ENCODE data around the gene MPHOSPH9. TPM values are rescaled to one million over a fixed set of nuclear protein-coding genes. Genes with fewer than 3 reads are reported as not detected.

The MPHOSPH9 gene
- total RNA-seq, 1 experiment from 2014 or later, result 60.5 TPM

DNA sequence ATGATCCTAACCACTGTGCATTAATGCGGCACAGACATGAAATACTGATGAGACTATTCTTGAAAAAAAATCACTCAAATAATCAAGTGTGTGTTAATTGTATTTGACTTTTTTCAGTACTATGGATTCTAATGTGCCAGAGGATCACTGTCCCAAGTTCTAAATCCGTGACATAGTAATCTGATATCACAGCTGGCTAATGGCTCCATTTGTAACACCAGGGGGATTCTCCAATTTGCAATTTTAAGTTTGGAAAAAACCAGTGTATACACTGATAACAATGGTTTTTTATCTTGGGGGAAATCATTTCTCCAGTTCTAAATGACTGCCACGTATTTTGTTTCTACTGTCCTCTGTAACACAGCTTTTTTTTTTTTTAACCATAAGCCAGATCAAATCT lies 33.0 kb downstream of the MPHOSPH9 start:
- no peak overlapping the region for H3T11ph ChIP-seq (ENCODE audit: low read length)
- no peak overlapping the region for H3K27ac ChIP-seq (ENCODE audit: insufficient read length, low read depth, low read length)
- no peaks in the 10 kb centered on the region for H3K9me3 ChIP-seq (ENCODE audit: control insufficient read depth, low read depth, low read length)
- no peak overlapping the region for H2AK5ac ChIP-seq (ENCODE audit: insufficient read length, low read length)
- no peak overlapping the region for H3K27ac Mint-ChIP-seq
- H3K23ac ChIP-seq (ENCODE audit: insufficient read length, low read depth, low read length), result no peak overlapping the region
- no peaks in the 10 kb centered on the region for H3K4me1 Mint-ChIP-seq
- no peak overlapping the region for H2BK12ac ChIP-seq (ENCODE audit: insufficient read length, low read depth, low read length)
- DNase-seq, result no peak
- H3K18ac ChIP-seq (ENCODE audit: insufficient read length, low read depth, low read length), result no peak overlapping the region
- no CpG with 5 or more reads among the region's 3 CpGs for WGBS (ENCODE audit: extremely low coverage, insufficient read length, low lambda C conversion rate)
- no peak overlapping the region for H4K5ac ChIP-seq (ENCODE audit: insufficient read length, low read depth, low read length)
- H3K79me2 ChIP-seq (ENCODE audit: insufficient read depth, low read length), result no peaks in the 10 kb centered on the region
- H3K36me3 Mint-ChIP-seq (ENCODE audit: insufficient read depth in 1 of 3, low read depth in 3 of 3), result peaks cover 27 to 67% (median 55%) of the 10 kb centered on the region in 3 experiments; a peak in 6 of 7 replicates
- no peak overlapping the region for H4K91ac ChIP-seq (ENCODE audit: insufficient read length, low read depth, low read length)
- no peaks in the 10 kb centered on the region for H3K4me1 ChIP-seq (ENCODE audit: insufficient read depth, low read length)
- no peak overlapping the region for H3K4ac ChIP-seq (ENCODE audit: low read depth, low read length)
- H3K79me1 ChIP-seq (ENCODE audit: insufficient read depth, low read depth, low read length, poor library complexity, severe bottlenecking), result no peaks in the 10 kb centered on the region
- no peaks in the 10 kb centered on the region for H3K27me3 ChIP-seq (ENCODE audit: insufficient read depth, low read length)
- no peak overlapping the region for H2BK15ac ChIP-seq (ENCODE audit: low read depth, low read length)
- no peak overlapping the region for H3K14ac ChIP-seq (ENCODE audit: insufficient read depth, low read length)
- no peak overlapping the region for H4K8ac ChIP-seq (replicated peaks; ENCODE audit: insufficient read length, low read depth, low read length)
- no peak overlapping the region for H3K4me2 ChIP-seq (ENCODE audit: insufficient read depth, insufficient read length, low read length)
- no peaks in the 10 kb centered on the region for H3K23me2 ChIP-seq (ENCODE audit: insufficient read length, low read depth, low read length, poor library complexity, severe bottlenecking)
- no peak overlapping the region for H2BK120ac ChIP-seq (ENCODE audit: low read depth, low read length, poor library complexity, severe bottlenecking)
- no peak overlapping the region for H3K56ac ChIP-seq (ENCODE audit: insufficient read length, low read depth, low read length)
- H3K9me3 Mint-ChIP-seq, result no peaks in the 10 kb centered on the region
- H3K9ac ChIP-seq (ENCODE audit: extremely low read depth, insufficient read length, low read length), result no peak overlapping the region
- H4K20me1 ChIP-seq (ENCODE audit: control insufficient read depth, insufficient read depth, insufficient read length), result no peaks in the 10 kb centered on the region
- H3K27me3 Mint-ChIP-seq (ENCODE audit: low read depth), result no peaks in the 10 kb centered on the region
- no peak overlapping the region for H2AFZ ChIP-seq (ENCODE audit: low read length)
- no peak overlapping the region for H2BK5ac ChIP-seq (ENCODE audit: insufficient read length, low read length)
- no peak overlapping the region for H3K4me3 Mint-ChIP-seq
- no peak overlapping the region for H2BK20ac ChIP-seq (ENCODE audit: low read depth, low read length, poor library complexity, severe bottlenecking)
- TF ChIP-seq CTCF (conservative IDR thresholded peaks at IDR 0.05), result no peak
